Measurements from ENCODE around the gene AMPD2. TPM values are rescaled to one million over a fixed set of nuclear protein-coding genes. Genes with fewer than 3 reads are reported as not detected.

Gene AMPD2
- total RNA-seq, 1 experiment from 2014 or later = 79.8 TPM

GRCh38 chr1:109630081-109630897 lies 10.7 kb downstream of the AMPD2 start:
- Mint-ChIP-seq H3K9me3 (no peaks in the 10 kb centered on the region), H3K27ac (peak overlapping the region; percentile 57; the same call in 1 of the 2 replicates), H3K36me3 (peaks cover 30% of the 10 kb centered on the region), H3K27me3 (ENCODE audit: low read depth) (no peaks in the 10 kb centered on the region), H3K4me1 (peaks cover 17% of the 10 kb centered on the region), H3K4me3 (no peak overlapping the region)
- POLR2A ChIA-PET = interaction anchor here (0.5 kb wide), 1 partner anchor 66 kb away, joined by 3 read pairs; no protein-coding TSS in a partner anchor
- ATAC-seq (peak; percentile 23), DNase-seq (ENCODE audit: low spot score) (peak; percentile 67)
- TF ChIP-seq MLX (CRISPR knock-in tag; IDR thresholded peaks at IDR 0.05) = no peak
- TF ChIP-seq NR1H2 (CRISPR knock-in tag; IDR thresholded peaks at IDR 0.05) = no peak
- no peak for TF ChIP-seq SMAD4 (CRISPR knock-in tag; IDR thresholded peaks at IDR 0.05)
- TF ChIP-seq NFE2L1 (CRISPR knock-in tag; IDR thresholded peaks at IDR 0.05) = no peak
- TF ChIP-seq ZNF219 (CRISPR knock-in tag; IDR thresholded peaks at IDR 0.05; ENCODE audit: borderline replicate concordance) = no peak
- TF ChIP-seq PRRX2 (CRISPR knock-in tag; IDR thresholded peaks at IDR 0.05) = no peak
- TF ChIP-seq CTCF (IDR thresholded peaks at IDR 0.05) = peak; percentile 56; the same call in 1 of the 2 replicates
- TF ChIP-seq USF2 (CRISPR knock-in tag; IDR thresholded peaks at IDR 0.05) = no peak
- CTCF ChIA-PET = interaction anchor here (0.5 to 4.6 kb wide), 46 partner anchors 8 to 458 kb away, joined by 3 to 100 read pairs (median 6); partner anchors contain the start of genes AHCYL1, AMIGO1, AMPD2 and EPS8L3

- no peak overlapping the region for H3K4me3 Mint-ChIP-seq
- ATAC-seq (no peak), DNase-seq (ENCODE audit: low spot score) (no peak)
- peaks cover 18% of the 10 kb centered on the region for H3K4me1 Mint-ChIP-seq
- H3K9me3 Mint-ChIP-seq = no peaks in the 10 kb centered on the region
- peaks cover 30% of the 10 kb centered on the region for H3K36me3 Mint-ChIP-seq
- H3K27ac Mint-ChIP-seq = no peak overlapping the region
- H3K27me3 Mint-ChIP-seq (ENCODE audit: low read depth) = no peaks in the 10 kb centered on the region
- ChIA-PET CTCF (interaction anchor here (0.6 to 4.6 kb wide), 43 partner anchors 9 to 457 kb away, joined by 3 to 100 read pairs (median 6); partner anchors contain the start of genes AHCYL1, AMIGO1, AMPD2 and EPS8L3), POLR2A (interaction anchor here (0.5 kb wide), 1 partner anchor 67 kb away, joined by 3 read pairs; no protein-coding TSS in a partner anchor)
- no peak for TF ChIP-seq NFYB (CRISPR knock-in tag; conservative IDR thresholded peaks at IDR 0.05; ENCODE audit: low read depth)
- TF ChIP-seq AFF4 (CRISPR knock-in tag; IDR thresholded peaks at IDR 0.05; ENCODE audit: borderline replicate concordance) = no peak
- TF ChIP-seq ZSCAN18 (CRISPR knock-in tag; IDR thresholded peaks at IDR 0.05) = no peak
- no peak for TF ChIP-seq MAX (CRISPR knock-in tag; IDR thresholded peaks at IDR 0.05)
- no peak for TF ChIP-seq ZNF416 (CRISPR knock-in tag; IDR thresholded peaks at IDR 0.05)
- TF ChIP-seq ZNF281 (CRISPR knock-in tag; IDR thresholded peaks at IDR 0.05) = no peak
- TF ChIP-seq ATF3 (CRISPR knock-in tag; conservative IDR thresholded peaks at IDR 0.05) = no peak
- TF ChIP-seq E2F4 (CRISPR knock-in tag; IDR thresholded peaks at IDR 0.05; ENCODE audit: borderline replicate concordance, low read depth) = no peak
- no peak for TF ChIP-seq ZNF121 (CRISPR knock-in tag; IDR thresholded peaks at IDR 0.05)
- TF ChIP-seq GABPB1 (CRISPR knock-in tag; IDR thresholded peaks at IDR 0.05) = no peak
These were observed 11.4 kb downstream of the AMPD2 start for GRCh38 chr1:109630898-109631512.
